PC-9 (cell line): ENCODE results near the gene CMTM4. TPM values are rescaled to one million over a fixed set of nuclear protein-coding genes. Genes with fewer than 3 reads are reported as not detected.

Experiments used
- BruUV-seq: library from RNA; stranded (reverse); fragments of 400-500 nt; replicated peaks from 2 replicates; lab custom pipeline; 2021; lab: Mats Ljungman, UMichigan
- CTCF ChIA-PET: fragments of 300-600 bp; sonication (Branson Sonifier 250); formaldehyde crosslinking; loops from one replicate; lab custom pipeline; 2022; ENCODE audit warnings: antibody characterized with exemption; lab: Charles Lee
- POLR2A ChIA-PET: fragments of 300-600 bp; sonication (Branson Sonifier 250); formaldehyde crosslinking; loops from one replicate; lab custom pipeline; 2022; ENCODE audit warnings: antibody characterized with exemption; ENCODE audit not compliant: unreplicated experiment; lab: Charles Lee
- DNase-seq, 2 experiments: peaks; one replicate each; pipeline versions ENCODE4 v3.0.0 to v3.0.0-alpha.2; 2015 to 2022; ENCODE audit warnings: mixed read lengths in 1 of 2
- H2AFZ ChIP-seq: fragments of 200-600 bp; sonication (generic); 2 replicates; pipeline ENCODE4 v1.8.1; 2017; ENCODE audit warnings: antibody characterized with exemption
- H3F3A ChIP-seq: fragments of 200-600 bp; sonication (generic); 2 replicates; pipeline ENCODE4 v1.8.1; 2017; ENCODE audit warnings: antibody characterized with exemption, mild to moderate bottlenecking, low read depth; ENCODE audit not compliant: insufficient read depth
- H3K27ac ChIP-seq: fragments of 200-600 bp; sonication (generic); 2 replicates; pipeline ENCODE4 v1.6.1; 2016; ENCODE audit warnings: mixed run types
- H3K27me3 ChIP-seq: fragments of 200-600 bp; sonication (generic); 2 replicates; pipeline ENCODE4 v1.6.1; 2016; ENCODE audit warnings: low read depth, mixed run types; ENCODE audit not compliant: insufficient read depth
- H3K36me3 ChIP-seq: fragments of 200-600 bp; sonication (generic); 2 replicates; pipeline ENCODE4 v1.6.1; 2016; ENCODE audit warnings: low read depth, mixed run types
- H3K4me1 ChIP-seq: fragments of 200-600 bp; sonication (generic); replicated peaks from 2 replicates; pipeline ENCODE4 v1.6.1; 2016; ENCODE audit warnings: mixed run types; ENCODE audit not compliant: insufficient read depth
- H3K4me2 ChIP-seq: fragments of 200-600 bp; sonication (generic); 2 replicates; pipeline ENCODE4 v1.6.1; 2017; ENCODE audit warnings: mixed run types
- H3K4me3 ChIP-seq: fragments of 200-600 bp; sonication (generic); 2 replicates; pipeline ENCODE4 v1.6.1; 2016; ENCODE audit warnings: mixed run types
- H3K79me2 ChIP-seq: fragments of 200-600 bp; sonication (generic); 2 replicates; pipeline ENCODE4 v1.6.1; 2017; ENCODE audit warnings: low read depth, mixed run types
- H3K9me2 ChIP-seq: fragments of 200-600 bp; sonication (generic); 2 replicates; pipeline ENCODE4 v1.8.1; 2017; ENCODE audit warnings: mild to moderate bottlenecking; ENCODE audit not compliant: insufficient read depth
- H3K9me3 ChIP-seq: fragments of 200-600 bp; sonication (generic); 2 replicates; pipeline ENCODE4 v1.8.1; 2016; ENCODE audit warnings: low read depth; ENCODE audit not compliant: insufficient read depth
- H4K20me1 ChIP-seq: fragments of 200-600 bp; sonication (generic); 2 replicates; pipeline ENCODE4 v1.8.1; 2017; ENCODE audit not compliant: insufficient read depth
- CTCF ChIP-seq: fragments of 200-600 bp; sonication (generic); conservative IDR thresholded peaks from 2 replicates; pipeline ENCODE4 v1.6.1; 2017; ENCODE audit warnings: mixed run types, antibody characterized with exemption, mild to moderate bottlenecking, moderate library complexity
- EZH2 ChIP-seq: fragments of 200-600 bp; sonication (generic); IDR thresholded peaks from 2 replicates; pipeline ENCODE4 v1.8.0; 2017; ENCODE audit warnings: antibody characterized with exemption, low read depth
- intact Hi-C: fragments of 100-400 bp; cut with micrococcal nuclease; formaldehyde crosslinking; loops from one replicate; pipeline ENCODE4 v1.10.0; 2022; ENCODE audit not compliant: unreplicated experiment
- total RNA-seq: library from RNA; stranded (reverse); gene quantifications from 2 replicates; pipeline ENCODE4 v1.2.3, GENCODE V29; 2021

The CMTM4 gene
- total RNA-seq, 1 experiment from 2014 or later, result 81.3 TPM

- Histone ChIP-seq H3K4me2 (no peak overlapping the region), H3K27ac (no peak overlapping the region), H3K9me3 (no peaks in the 10 kb centered on the region), H3K4me1 (no peaks in the 10 kb centered on the region), H3K4me3 (no peak overlapping the region), H3K27me3 (no peaks in the 10 kb centered on the region), H3K79me2 (0 out of 2 replicates have a peak, but pooled peaks cover 4% of the 10 kb centered on the region), H2AFZ (no peak overlapping the region), H4K20me1 (peaks cover 14% of the 10 kb centered on the region; the same call in 1 of the 2 replicates), H3K36me3 (no peaks in the 10 kb centered on the region), H3K9me2 (no peaks in the 10 kb centered on the region), H3F3A (peaks cover 7% of the 10 kb centered on the region; the same call in 1 of the 2 replicates)
- TF ChIP-seq EZH2, result no peak
- no peak for TF ChIP-seq CTCF
- no TSS peak for BruUV-seq
- ChIA-PET POLR2A (no interaction called here), CTCF (no interaction called here)
- no peak for DNase-seq
- intact Hi-C loops, result no loop called here
Observed at GRCh38 chr16:66647866-66648265, 48.7 kb downstream of the CMTM4 start.

- Histone ChIP-seq H3K4me3 (no peak overlapping the region), H3K9me2 (no peaks in the 10 kb centered on the region), H3K4me1 (no peaks in the 10 kb centered on the region), H2AFZ (no peak overlapping the region), H4K20me1 (no peaks in the 10 kb centered on the region), H3K79me2 (peaks cover 12% of the 10 kb centered on the region; the same call in 1 of the 2 replicates), H3F3A (0 out of 2 replicates have a peak, but pooled peaks cover 7% of the 10 kb centered on the region), H3K4me2 (no peak overlapping the region), H3K9me3 (no peaks in the 10 kb centered on the region), H3K27ac (no peak overlapping the region), H3K27me3 (no peaks in the 10 kb centered on the region), H3K36me3 (no peaks in the 10 kb centered on the region)
- no peak for TF ChIP-seq CTCF
- TF ChIP-seq EZH2, result no peak
- ChIA-PET POLR2A (interaction anchor here (0.6 kb wide), 1 partner anchor 1162 kb away, joined by 4 read pairs; no protein-coding TSS in a partner anchor), CTCF (no interaction called here)
- intact Hi-C loops, result no loop called here
- no TSS peak for BruUV-seq
- DNase-seq, result no peak
Observed at GRCh38 chr16:66641387-66641786, 55.2 kb downstream of the CMTM4 start.

DNA sequence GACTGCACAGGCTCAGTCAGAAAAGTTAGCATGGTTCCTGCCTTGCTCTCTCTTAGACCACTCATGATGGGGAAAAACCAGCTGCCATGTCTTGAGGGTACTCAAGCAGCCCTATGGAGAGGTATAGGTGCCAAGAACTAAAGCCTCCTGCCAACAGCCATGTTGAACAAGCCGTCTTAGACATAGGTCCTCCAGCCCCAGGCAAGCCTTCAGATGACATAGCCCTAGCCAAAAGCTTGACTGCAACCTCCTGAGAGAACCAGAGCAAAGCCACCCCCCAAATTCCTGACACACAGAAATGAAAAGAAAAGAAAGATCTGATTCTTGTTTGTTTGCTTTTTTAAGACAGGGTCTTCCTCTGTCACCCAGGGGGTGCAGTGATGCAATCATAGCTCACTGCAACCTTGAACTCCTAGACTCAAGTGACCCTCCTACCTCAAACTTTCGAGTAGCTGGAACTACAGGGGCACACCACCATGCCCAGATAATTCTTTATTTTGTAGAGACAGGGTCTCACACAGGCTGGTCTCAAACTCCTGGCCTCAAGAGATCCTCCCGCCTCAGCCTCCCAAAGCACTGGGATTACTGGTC is 55.7 kb downstream of the CMTM4 start:
- H3K27ac ChIP-seq, result no peak overlapping the region
- peaks cover 12% of the 10 kb centered on the region; the same call in 1 of the 2 replicates for H3K79me2 ChIP-seq
- 0 out of 2 replicates have a peak, but pooled peaks cover 7% of the 10 kb centered on the region for H3F3A ChIP-seq
- no peak for DNase-seq
- ChIA-PET CTCF (no interaction called here), POLR2A (interaction anchor here (0.6 kb wide), 1 partner anchor 1163 kb away, joined by 4 read pairs; no protein-coding TSS in a partner anchor)
- no peaks in the 10 kb centered on the region for H3K9me2 ChIP-seq
- no peaks in the 10 kb centered on the region for H3K9me3 ChIP-seq
- no peaks in the 10 kb centered on the region for H3K4me1 ChIP-seq
- TF ChIP-seq EZH2 (no peak), CTCF (no peak)
- intact Hi-C loops, result no loop called here
- H2AFZ ChIP-seq, result no peak overlapping the region
- no peaks in the 10 kb centered on the region for H4K20me1 ChIP-seq
- BruUV-seq, result no TSS peak
- no peaks in the 10 kb centered on the region for H3K27me3 ChIP-seq
- H3K4me3 ChIP-seq, result no peak overlapping the region
- no peaks in the 10 kb centered on the region for H3K36me3 ChIP-seq
- no peak overlapping the region for H3K4me2 ChIP-seq
